LHCN-M2 (cell line): ENCODE measurements around the gene TBX20. TPM values are rescaled to one million over a fixed set of nuclear protein-coding genes. Genes with fewer than 3 reads are reported as not detected.
"Not testable (repeated sequence)": the region's sequence is repeated elsewhere in the genome, so short reads cannot be mapped to it uniquely, and the experiment has no call there.

Experiments used
- DNase-seq: peaks from one replicate; pipeline ENCODE4 v3.0.0-alpha.2; 2012; ENCODE audit warnings: low read depth
- total RNA-seq: library from RNA; depleted of rRNA; stranded (reverse); fragments of >200 nt; gene quantifications from 2 replicates; pipeline ENCODE4 v1.2.3, GENCODE V29; 2014

TBX20 gene
- total RNA-seq, 1 experiment from 2014 or later = not detected

GRCh38 chr7:35222445-35222844, 31.5 kb downstream of the TBX20 start:
- DNase-seq = not testable (repeated sequence)

DNA sequence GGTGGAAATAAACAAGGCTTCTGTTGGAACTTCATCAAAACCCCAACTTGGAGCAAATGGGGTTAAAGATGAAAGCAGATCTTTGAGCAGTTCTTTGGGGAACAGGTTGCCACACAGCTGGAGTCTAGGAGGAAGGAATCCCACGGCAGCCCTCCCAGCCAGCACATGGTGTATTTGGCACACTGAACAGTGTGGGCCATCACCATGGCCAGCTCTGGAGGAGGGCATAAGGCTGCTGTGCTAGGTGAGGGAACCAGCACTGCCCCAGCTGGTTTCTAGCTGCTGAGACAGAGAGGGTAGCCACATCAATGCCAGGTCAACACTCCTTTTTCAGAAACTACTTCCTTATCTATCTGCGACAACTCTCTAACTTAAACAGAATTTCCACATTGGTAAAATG, 33.7 kb downstream of the TBX20 start:
- DNase-seq = not testable (repeated sequence)

DNA sequence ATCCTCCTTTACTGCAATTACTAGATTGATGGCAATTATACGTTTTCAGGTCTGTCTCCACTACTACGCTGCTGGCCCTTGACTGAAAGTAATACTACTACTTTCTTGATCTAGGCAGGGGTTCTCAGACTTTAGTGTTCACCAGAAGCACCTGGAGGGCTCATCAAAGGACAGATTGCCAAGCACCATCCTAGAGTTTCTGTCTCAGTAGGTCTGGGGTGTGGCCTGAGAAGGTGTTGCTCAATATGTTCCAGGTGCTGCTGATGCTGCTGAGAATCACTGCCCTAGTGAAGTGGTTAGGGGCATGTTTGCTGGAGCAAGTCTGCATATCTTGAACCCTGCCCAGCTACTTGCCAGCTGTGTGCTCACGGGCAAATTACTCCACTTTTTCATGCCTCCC, 37.9 kb downstream of the TBX20 start:
- DNase-seq = not testable (repeated sequence)

GRCh38 chr7:35215063-35215462, 38.8 kb downstream of the TBX20 start:
- DNase-seq = not testable (repeated sequence)

GRCh38 chr7:35206924-35207323, 47.0 kb downstream of the TBX20 start:
- not testable (repeated sequence) for DNase-seq

DNA sequence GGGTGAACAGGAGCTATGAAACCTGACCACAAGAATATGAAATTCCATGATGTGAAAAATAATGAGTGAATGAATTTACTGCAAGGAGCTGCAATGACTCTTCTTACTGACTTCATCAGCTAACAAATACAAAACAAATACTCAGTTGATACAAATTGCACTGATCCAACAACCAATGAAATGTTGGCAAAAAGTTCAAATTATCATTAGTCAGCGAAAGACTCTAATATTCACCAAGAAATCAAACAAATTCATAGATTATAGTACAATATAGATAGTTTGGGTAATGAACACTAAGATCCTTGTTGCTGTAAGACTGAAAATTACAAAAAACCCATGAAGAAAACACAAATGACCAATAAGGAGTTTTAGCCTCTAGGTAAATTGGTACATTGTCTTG, 49.0 kb downstream of the TBX20 start:
- DNase-seq = not testable (repeated sequence)

GRCh38 chr7:35204031-35204430, 49.9 kb downstream of the TBX20 start:
- peak; percentile 6 for DNase-seq

GRCh38 chr7:35202353-35202752, 51.5 kb downstream of the TBX20 start:
- DNase-seq = not testable (repeated sequence)

DNA sequence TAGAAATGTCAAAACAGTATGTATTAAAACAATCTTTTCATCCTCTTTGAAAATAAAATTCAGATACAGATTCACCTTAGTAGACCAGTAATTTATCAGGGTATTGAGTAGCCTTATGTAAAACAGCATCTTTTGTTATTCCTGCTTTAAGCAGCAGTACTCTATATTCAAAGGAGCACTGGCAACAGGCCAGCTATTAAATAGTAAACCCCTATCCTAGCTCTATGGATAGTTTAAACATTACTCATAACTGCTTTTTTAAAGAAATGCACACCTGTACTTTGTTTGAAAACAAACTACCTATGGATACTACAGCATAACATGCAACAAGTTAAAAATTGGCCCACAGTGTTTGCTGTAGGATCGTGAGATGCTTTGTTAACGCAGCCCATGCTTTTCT, 53.7 kb downstream of the TBX20 start:
- not testable (repeated sequence) for DNase-seq

- peak; percentile 38 for DNase-seq
Measured at GRCh38 chr7:35198370-35199140, 55.3 kb downstream of the TBX20 start.

DNA sequence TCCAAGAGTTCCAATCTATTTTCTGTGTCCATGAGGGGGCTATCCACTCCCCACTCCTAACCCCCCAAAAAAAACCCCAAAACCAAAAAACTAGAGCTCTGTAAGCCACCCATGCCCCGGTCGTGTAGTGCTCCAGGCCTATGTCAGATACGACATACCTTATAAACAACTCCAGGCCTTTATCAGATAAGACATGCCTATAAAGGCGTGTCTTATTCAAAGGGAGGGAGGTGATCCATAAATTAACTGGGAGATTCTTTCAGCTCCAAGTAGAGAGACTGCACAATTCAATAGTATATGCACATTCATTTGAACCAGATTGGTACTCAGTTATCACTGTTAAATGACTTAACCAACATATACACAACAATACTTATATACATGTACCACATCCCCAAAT, 62.3 kb downstream of the TBX20 start:
- not testable (repeated sequence) for DNase-seq

DNA sequence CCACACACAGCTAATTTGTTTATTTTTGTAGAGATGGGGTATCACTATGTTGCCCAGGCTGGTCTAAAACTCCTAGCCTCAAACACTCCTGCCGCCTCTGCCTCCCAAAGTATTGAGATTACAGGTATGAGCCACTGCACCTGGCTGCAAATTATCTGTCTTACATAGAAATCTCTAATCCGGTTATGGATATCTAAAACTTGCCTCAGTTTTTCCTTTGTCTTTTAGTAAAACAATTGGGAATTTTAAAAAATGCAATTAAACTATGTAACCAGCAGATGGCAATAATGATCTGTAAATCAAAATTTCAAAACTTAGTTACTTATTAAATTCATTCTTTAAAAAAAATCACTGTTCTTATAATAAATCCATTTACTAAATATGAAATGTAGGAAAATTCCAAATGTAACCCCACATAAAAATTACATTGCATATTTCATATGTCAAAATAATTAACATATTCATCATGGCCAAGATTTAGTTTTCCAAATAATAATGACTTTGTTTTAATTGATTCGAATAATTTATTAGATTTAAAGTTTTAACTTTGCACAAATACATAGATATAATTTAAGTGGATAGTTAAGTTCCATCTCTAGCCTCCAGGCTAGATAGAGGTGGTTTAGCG, 63.6 kb downstream of the TBX20 start:
- DNase-seq = not testable (repeated sequence)

- peak; percentile 23 for DNase-seq
Measured at GRCh38 chr7:35186751-35187150, 67.1 kb downstream of the TBX20 start.

- peak; percentile 76 for DNase-seq
Measured at GRCh38 chr7:35185908-35186731, 67.8 kb downstream of the TBX20 start.

- DNase-seq = not testable (repeated sequence)
Measured at GRCh38 chr7:35185578-35185907, 68.4 kb downstream of the TBX20 start.

- not testable (repeated sequence) for DNase-seq
Measured at GRCh38 chr7:35184961-35185360, 68.9 kb downstream of the TBX20 start.

DNA sequence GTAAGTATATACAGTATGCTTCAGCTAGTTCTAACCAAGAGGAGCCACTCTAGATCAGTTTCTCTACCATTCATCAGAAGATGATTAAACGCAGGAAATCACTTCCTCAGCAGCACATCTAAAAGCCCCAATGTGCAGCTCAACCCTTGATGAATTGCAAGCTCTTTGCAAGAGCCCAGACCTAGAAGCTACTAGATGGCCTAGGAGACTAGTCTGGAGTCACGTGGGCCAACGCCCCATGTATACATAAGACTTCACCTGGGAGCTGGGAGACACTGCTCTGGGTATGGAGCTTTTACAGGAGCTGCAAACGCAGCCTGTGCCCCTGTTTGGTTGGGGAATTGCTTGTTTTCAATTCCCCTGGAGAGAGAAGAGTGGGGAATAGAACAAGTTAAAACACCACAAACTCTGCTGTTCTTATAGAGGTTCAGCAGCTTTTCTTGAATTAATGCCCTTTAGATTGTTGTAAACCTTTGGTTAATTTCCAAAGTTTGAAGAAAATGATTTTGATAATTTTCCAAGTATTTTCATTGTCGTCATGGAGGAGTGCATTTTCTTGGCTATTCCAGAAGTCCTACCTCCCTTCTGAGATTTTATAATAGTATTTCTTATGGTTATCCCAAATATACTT, 69.9 kb downstream of the TBX20 start:
- DNase-seq = not testable (repeated sequence)

DNA sequence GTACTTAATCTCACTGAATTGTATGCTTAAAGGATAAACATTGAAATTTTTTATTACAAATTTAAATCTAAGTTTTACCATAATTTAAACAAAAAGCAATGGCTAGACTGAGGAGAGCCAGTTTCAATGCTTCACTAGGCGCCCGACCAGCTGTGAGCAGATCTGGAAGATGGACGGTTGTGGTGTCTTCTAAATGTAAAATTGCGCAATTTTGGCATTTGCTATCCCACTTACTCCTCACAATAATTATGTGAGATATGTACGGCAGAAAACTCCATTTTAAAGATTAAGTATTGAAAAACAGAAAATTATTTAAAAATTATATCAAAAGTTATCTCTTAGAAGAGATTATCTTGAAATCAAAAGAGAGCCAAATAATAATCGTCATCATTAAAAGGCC, 73.2 kb downstream of the TBX20 start:
- not testable (repeated sequence) for DNase-seq

DNA sequence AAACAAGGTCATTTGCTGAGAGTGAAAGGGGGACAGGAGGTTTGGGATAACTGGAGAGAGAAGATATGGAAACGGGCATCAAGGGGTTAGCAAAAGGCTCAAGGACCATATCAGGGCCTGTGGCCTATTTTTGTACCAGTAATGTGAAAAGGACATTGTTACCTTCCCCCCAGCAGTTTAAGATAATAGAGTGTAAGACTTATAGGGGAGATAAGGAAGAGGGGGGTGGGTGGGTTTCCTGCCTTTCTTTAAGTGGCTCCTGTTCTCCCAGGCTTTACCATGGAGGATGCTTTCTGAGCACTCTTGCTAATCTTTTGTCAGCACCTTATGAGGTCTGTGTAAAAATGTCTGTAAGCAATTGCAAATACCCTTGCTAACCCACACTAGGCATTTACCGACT, 80.7 kb downstream of the TBX20 start:
- not testable (repeated sequence) for DNase-seq

GRCh38 chr7:35172131-35172530, 81.8 kb downstream of the TBX20 start:
- DNase-seq = not testable (repeated sequence)

DNA sequence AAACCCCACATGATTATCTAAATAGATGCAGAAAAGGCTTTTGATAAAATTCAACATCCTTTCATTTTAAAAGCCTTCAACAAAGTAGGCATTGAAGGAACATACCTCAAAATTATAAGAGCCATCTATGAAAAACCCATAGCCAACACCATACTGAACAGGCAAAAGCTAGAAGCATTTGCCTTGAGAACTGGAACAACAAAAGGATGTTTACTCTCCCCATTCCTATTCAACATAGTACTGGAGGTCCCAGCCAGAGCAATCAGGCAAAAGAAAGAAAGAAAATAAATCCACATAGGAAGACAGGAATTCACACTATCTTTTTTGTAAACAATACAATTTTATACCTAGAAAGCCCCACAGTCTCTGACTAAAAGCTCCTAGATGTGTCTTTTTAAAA, 86.2 kb downstream of the TBX20 start:
- not testable (repeated sequence) for DNase-seq

DNA sequence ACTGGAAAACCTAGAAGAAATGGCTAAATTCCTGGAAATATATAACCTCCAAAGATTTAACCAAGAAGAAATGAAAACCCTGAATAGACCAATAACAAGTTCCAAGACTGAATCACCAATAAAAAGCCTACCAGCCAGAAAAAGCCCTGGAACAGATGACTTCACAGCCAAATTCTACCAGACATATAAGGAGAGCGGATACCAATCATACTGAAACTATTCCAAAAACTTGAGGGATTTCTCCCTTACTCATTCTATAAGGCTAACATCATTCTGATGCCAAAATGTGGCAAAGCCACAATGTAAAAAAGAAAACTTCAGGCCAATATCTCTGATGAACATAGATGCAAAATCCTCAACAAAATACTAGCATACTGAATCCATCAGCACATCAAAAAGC, 86.7 kb downstream of the TBX20 start:
- DNase-seq = not testable (repeated sequence)
